Right atrium auricular region (tissue), 2 donors: Measurements from ENCODE around the gene DIAPH1. TPM values are rescaled to one million over a fixed set of nuclear protein-coding genes. Genes with fewer than 3 reads are reported as not detected.

Experiments used
- DNase-seq: peaks from one replicate; pipeline ENCODE4 v3.0.0-alpha.2; 2019; ENCODE audit warnings: low spot score
- H3K27ac ChIP-seq, 2 donors: fragments of 200-600 bp; sonication (generic); 1 replicate in 1 of 2; 2 replicates in 1 of 2; pipeline ENCODE4 v1.5.1; 2016 to 2019
- H3K27me3 ChIP-seq, 2 donors: fragments of 200-600 bp; sonication (generic); one replicate each; pipeline versions ENCODE4 v1.5.1 to v1.6.0; 2017 to 2019
- H3K36me3 ChIP-seq: fragments of 200-600 bp; sonication (generic); one replicate; pipeline ENCODE4 v1.5.1; 2016
- H3K4me1 ChIP-seq, 2 donors: fragments of 200-600 bp; sonication (generic); one replicate each; pipeline versions ENCODE4 v1.5.1 to v1.6.0; 2017 to 2019
- H3K4me3 ChIP-seq, 2 donors: fragments of 200-600 bp; sonication (generic); 1 replicate in 1 of 2; 2 replicates in 1 of 2; pipeline ENCODE4 v1.5.1; 2017 to 2019; ENCODE audit warnings: mild to moderate bottlenecking in 1 of 2, moderate library complexity in 1 of 2
- H3K9me3 ChIP-seq, 2 donors: fragments of 200-600 bp; sonication (generic); one replicate each; pipeline ENCODE4 v1.5.1; 2019
- CTCF ChIP-seq, 2 donors: fragments of 200-600 bp; sonication (generic); IDR thresholded peaks; one replicate each; pipeline ENCODE4 v1.5.1; 2019; ENCODE audit warnings: antibody characterized with exemption in 2 of 2
- total RNA-seq, 2 donors: library from RNA; depleted of rRNA; stranded (reverse); fragments of >200 nt; gene quantifications; one replicate each; pipeline ENCODE4 v1.1.0, GENCODE V29; 2016

The DIAPH1 gene
- total RNA-seq, 2 donors from 2014 or later: 18.7 to 82.7 TPM

GRCh38 chr5:141657937-141658545, 39.2 kb upstream of the DIAPH1 start:
- TF ChIP-seq CTCF (IDR thresholded peaks at IDR 0.05): no peak
- DNase-seq: no peak
- no peaks in the 10 kb centered on the region for H3K4me1 ChIP-seq
- H3K9me3 ChIP-seq: no peaks in the 10 kb centered on the region
- H3K4me3 ChIP-seq: no peak overlapping the region
- no peaks in the 10 kb centered on the region for H3K27me3 ChIP-seq
- no peak overlapping the region for H3K27ac ChIP-seq
- peaks cover 10% of the 10 kb centered on the region for H3K36me3 ChIP-seq

GRCh38 chr5:141657404-141657803, 38.6 kb upstream of the DIAPH1 start:
- Histone ChIP-seq H3K36me3 (peaks cover 10% of the 10 kb centered on the region), H3K4me3 (no peak overlapping the region), H3K27ac (no peak overlapping the region), H3K27me3 (no peaks in the 10 kb centered on the region), H3K4me1 (no peaks in the 10 kb centered on the region), H3K9me3 (no peaks in the 10 kb centered on the region)
- DNase-seq: no peak
- TF ChIP-seq CTCF (IDR thresholded peaks at IDR 0.05): no peak

GRCh38 chr5:141656396-141656795, 37.6 kb upstream of the DIAPH1 start:
- no peak for DNase-seq

GRCh38 chr5:141655020-141655419, 36.2 kb upstream of the DIAPH1 start:
- H3K36me3 ChIP-seq: peaks cover 10% of the 10 kb centered on the region

More at GRCh38 chr5:141656396-141656795, 37.6 kb upstream of the DIAPH1 start:
- Histone ChIP-seq H3K4me3 (no peak overlapping the region), H3K36me3 (peaks cover 10% of the 10 kb centered on the region), H3K4me1 (peaks cover 0 to 6% of the 10 kb centered on the region in 2 donors), H3K27me3 (no peaks in the 10 kb centered on the region), H3K9me3 (no peaks in the 10 kb centered on the region), H3K27ac (no peak overlapping the region)
- TF ChIP-seq CTCF (IDR thresholded peaks at IDR 0.05): no peak

DNA sequence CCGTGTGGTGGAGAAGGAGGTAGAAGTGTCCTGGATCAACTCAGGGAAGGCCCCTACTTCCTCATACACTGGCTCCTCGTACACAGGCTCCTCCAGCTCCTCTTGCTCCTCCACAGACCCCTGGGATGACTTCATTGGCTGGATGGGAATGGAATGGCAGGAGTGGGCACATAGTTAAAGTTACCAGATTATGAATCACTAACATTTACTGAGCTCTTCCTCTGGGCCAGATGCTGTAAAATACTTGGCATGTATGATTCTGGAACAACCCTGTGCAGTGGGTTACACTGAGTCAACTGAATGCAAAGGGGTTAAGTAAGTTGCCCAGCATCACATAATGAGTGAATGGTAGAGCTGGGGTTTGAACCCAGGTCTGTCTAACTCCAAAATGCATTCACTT, 35.5 kb upstream of the DIAPH1 start:
- peaks cover 10% of the 10 kb centered on the region for H3K36me3 ChIP-seq
- H3K4me1 ChIP-seq: peaks cover 0 to 16% of the 10 kb centered on the region in 2 donors
- H3K27me3 ChIP-seq: no peaks in the 10 kb centered on the region
- no peaks in the 10 kb centered on the region for H3K9me3 ChIP-seq
- H3K27ac ChIP-seq: no peak overlapping the region
- H3K4me3 ChIP-seq: no peak overlapping the region
- no peak for DNase-seq
- TF ChIP-seq CTCF (IDR thresholded peaks at IDR 0.05): no peak

More at GRCh38 chr5:141655020-141655419, 36.2 kb upstream of the DIAPH1 start:
- TF ChIP-seq CTCF (IDR thresholded peaks at IDR 0.05): no peak
- Histone ChIP-seq H3K4me1 (peaks cover 0 to 16% of the 10 kb centered on the region in 2 donors), H3K27ac (no peak overlapping the region), H3K4me3 (no peak overlapping the region), H3K9me3 (no peaks in the 10 kb centered on the region), H3K27me3 (no peaks in the 10 kb centered on the region)
- no peak for DNase-seq

- Histone ChIP-seq H3K4me3 (peak overlapping the region; percentile 51 to 65), H3K4me1 (peaks cover 0 to 16% of the 10 kb centered on the region in 2 donors), H3K27me3 (no peaks in the 10 kb centered on the region), H3K27ac (peak overlapping the region in 1 of 2 donors; percentile 54), H3K9me3 (no peaks in the 10 kb centered on the region), H3K36me3 (no peaks in the 10 kb centered on the region)
- no peak for TF ChIP-seq CTCF (IDR thresholded peaks at IDR 0.05)
- DNase-seq: no peak
Observed at GRCh38 chr5:141651728-141652105, 32.9 kb upstream of the DIAPH1 start.
